ENCODE results near the gene ZNF821. TPM values are rescaled to one million over a fixed set of nuclear protein-coding genes. Genes with fewer than 3 reads are reported as not detected.

The ZNF821 gene
- total RNA-seq, 2 donors from 2014 or later: 12.1 to 12.8 TPM

- no peaks in the 10 kb centered on the region for H3K4me1 ChIP-seq (ENCODE audit: control insufficient read depth, insufficient read depth, low read length)
- Mint-ChIP-seq H3K27ac (no peak overlapping the region), H3K4me1 (peaks cover 2% of the 10 kb centered on the region), H3K36me3 (ENCODE audit: low read depth) (peaks cover 46% of the 10 kb centered on the region), H3K27me3 (ENCODE audit: insufficient read depth) (no peaks in the 10 kb centered on the region), H3K4me3 (no peak overlapping the region), H3K9me3 (no peaks in the 10 kb centered on the region)
- no peak overlapping the region for H3K4me3 ChIP-seq (ENCODE audit: low read length)
- H3K27me3 ChIP-seq (ENCODE audit: control insufficient read depth, insufficient read depth, low read length, poor library complexity, severe bottlenecking): no peaks in the 10 kb centered on the region
- H3K27ac ChIP-seq (ENCODE audit: low read depth, low read length): no peak overlapping the region
- no peaks in the 10 kb centered on the region for H3K9me3 ChIP-seq (ENCODE audit: control insufficient read depth, low read length)
- no peak for DNase-seq
- WGBS, 2 experiments (ENCODE audit: insufficient coverage in 1 of 2, insufficient read length in 1 of 2): 95 to 97% methylated on average over 4 to 5 of the region's 5 CpGs
- no peak for TF ChIP-seq CTCF (conservative IDR thresholded peaks at IDR 0.05)
- H3K9ac ChIP-seq (ENCODE audit: extremely low read depth, low read length, poor library complexity, severe bottlenecking): no peak overlapping the region
- peaks cover 83% of the 10 kb centered on the region for H3K36me3 ChIP-seq (ENCODE audit: control insufficient read depth, insufficient read depth, low read length)
These were observed 20.0 kb downstream of the ZNF821 start for GRCh38 chr16:71863995-71864394.

- 95 to 96% methylated on average over 30 to 32 of the region's 32 CpGs for WGBS, 2 experiments (ENCODE audit: insufficient coverage in 1 of 2, insufficient read length in 1 of 2)
- H3K27me3 Mint-ChIP-seq (ENCODE audit: insufficient read depth): no peaks in the 10 kb centered on the region
- no peak for DNase-seq
These were observed 24.0 kb downstream of the ZNF821 start for GRCh38 chr16:71859762-71860521.

GRCh38 chr16:71855937-71856662 is 27.9 kb downstream of the ZNF821 start:
- peaks cover 9% of the 10 kb centered on the region for H3K4me1 Mint-ChIP-seq
- WGBS, 2 experiments (ENCODE audit: insufficient coverage in 1 of 2, insufficient read length in 1 of 2): 78 to 92% methylated on average over 2 to 5 of the region's 5 CpGs
- H3K4me3 ChIP-seq (ENCODE audit: low read length): no peak overlapping the region
- H3K36me3 ChIP-seq (ENCODE audit: control insufficient read depth, insufficient read depth, low read length): peaks cover 68% of the 10 kb centered on the region
- no peak for TF ChIP-seq CTCF (conservative IDR thresholded peaks at IDR 0.05)
- H3K9ac ChIP-seq (ENCODE audit: extremely low read depth, low read length, poor library complexity, severe bottlenecking): no peak overlapping the region
- H3K27me3 Mint-ChIP-seq (ENCODE audit: insufficient read depth): no peaks in the 10 kb centered on the region
- H3K4me3 Mint-ChIP-seq: no peak overlapping the region
- no peaks in the 10 kb centered on the region for H3K9me3 Mint-ChIP-seq
- no peak overlapping the region for H3K27ac ChIP-seq (ENCODE audit: low read depth, low read length)
- peak overlapping the region; percentile 38 for H3K27ac Mint-ChIP-seq
- H3K27me3 ChIP-seq (ENCODE audit: control insufficient read depth, insufficient read depth, low read length, poor library complexity, severe bottlenecking): no peaks in the 10 kb centered on the region
- peaks cover 2% of the 10 kb centered on the region for H3K4me1 ChIP-seq (ENCODE audit: control insufficient read depth, insufficient read depth, low read length)
- no peaks in the 10 kb centered on the region for H3K9me3 ChIP-seq (ENCODE audit: control insufficient read depth, low read length)
- no peak for DNase-seq
- peaks cover 34% of the 10 kb centered on the region for H3K36me3 Mint-ChIP-seq (ENCODE audit: low read depth)

More at GRCh38 chr16:71859762-71860521, 24.0 kb downstream of the ZNF821 start:
- no peaks in the 10 kb centered on the region for H3K9me3 ChIP-seq (ENCODE audit: control insufficient read depth, low read length)
- H3K4me3 Mint-ChIP-seq: no peak overlapping the region
- no peak overlapping the region for H3K9ac ChIP-seq (ENCODE audit: extremely low read depth, low read length, poor library complexity, severe bottlenecking)
- H3K4me1 Mint-ChIP-seq: peaks cover 5% of the 10 kb centered on the region
- H3K36me3 ChIP-seq (ENCODE audit: control insufficient read depth, insufficient read depth, low read length): peaks cover 67% of the 10 kb centered on the region
- no peaks in the 10 kb centered on the region for H3K27me3 ChIP-seq (ENCODE audit: control insufficient read depth, insufficient read depth, low read length, poor library complexity, severe bottlenecking)
- TF ChIP-seq CTCF (conservative IDR thresholded peaks at IDR 0.05): no peak
- H3K27ac ChIP-seq (ENCODE audit: low read depth, low read length): no peak overlapping the region
- H3K36me3 Mint-ChIP-seq (ENCODE audit: low read depth): peaks cover 36% of the 10 kb centered on the region
- H3K4me1 ChIP-seq (ENCODE audit: control insufficient read depth, insufficient read depth, low read length): no peaks in the 10 kb centered on the region
- H3K9me3 Mint-ChIP-seq: no peaks in the 10 kb centered on the region
- no peak overlapping the region for H3K27ac Mint-ChIP-seq
- no peak overlapping the region for H3K4me3 ChIP-seq (ENCODE audit: low read length)

All from endodermal cell (in vitro differentiated cells).